T47D (cell line): ENCODE data around the gene VPS35L.

Experiments
- DNase-seq, 2 experiments: peaks; one replicate each; pipeline versions ENCODE4 v3.0.0 to v3.0.0-alpha.2; 2011 to 2012; ENCODE audit warnings: low read depth in 1 of 2, low spot score in 1 of 2
- JUND ChIP-seq: IDR thresholded peaks from 2 replicates; pipeline ENCODE4 v1.6.1; 2012; ENCODE audit warnings: low read depth
- in situ Hi-C: cut with HindIII; loops from 2 replicates; pipeline ENCODE4 v1.10.0; 2016; ENCODE audit warnings: low sequenced_read_pairs, low pct_unique_long_range_greater_than_20kb

The VPS35L gene

GRCh38 chr16:19555186-19555937, at the start of gene VPS35L:
TSS of gene VPS35L (plus strand) at chr16:19555703. CDS start at chr16:19555730, 27 bp downstream.
- in situ Hi-C loops, result no loop called here
- no peak for TF ChIP-seq JUND
- DNase-seq, result peak; percentile 79 to 96

GRCh38 chr16:19506965-19507364, 48.5 kb upstream of the VPS35L start:
- DNase-seq, result no peak
- no peak for TF ChIP-seq JUND
- in situ Hi-C loops, result no loop called here

GRCh38 chr16:19507867-19508266, 47.6 kb upstream of the VPS35L start:
- no peak for TF ChIP-seq JUND
- in situ Hi-C loops, result no loop called here

GRCh38 chr16:19512297-19512696, 43.2 kb upstream of the VPS35L start:
- no peak for TF ChIP-seq JUND
- DNase-seq, result no peak
- in situ Hi-C loops, result no loop called here

More at GRCh38 chr16:19507867-19508266, 47.6 kb upstream of the VPS35L start:
- DNase-seq, result no peak

- no peak for DNase-seq
- in situ Hi-C loops, result no loop called here
- no peak for TF ChIP-seq JUND
Observed at GRCh38 chr16:19513377-19514053, 42.0 kb upstream of the VPS35L start.

GRCh38 chr16:19515757-19516156, 39.7 kb upstream of the VPS35L start:
- no peak for DNase-seq
- no peak for TF ChIP-seq JUND
- in situ Hi-C loops, result no loop called here

GRCh38 chr16:19517424-19518089, 37.9 kb upstream of the VPS35L start:
- DNase-seq, result peak in 1 of 2 experiments; percentile 9
- no peak for TF ChIP-seq JUND
- in situ Hi-C loops, result no loop called here

GRCh38 chr16:19518388-19518787, 37.1 kb upstream of the VPS35L start:
- in situ Hi-C loops, result no loop called here
- TF ChIP-seq JUND, result no peak
- no peak for DNase-seq

GRCh38 chr16:19520861-19521331, 34.6 kb upstream of the VPS35L start:
- no peak for TF ChIP-seq JUND
- in situ Hi-C loops, result no loop called here
- no peak for DNase-seq

- TF ChIP-seq JUND, result no peak
- in situ Hi-C loops, result no loop called here
Observed at GRCh38 chr16:19521471-19522396, 33.8 kb upstream of the VPS35L start, which contains the start of gene GDE1. TSS of gene GDE1 (minus strand) at chr16:19522098. CDS start at chr16:19521964, 134 bp downstream.

GRCh38 chr16:19522397-19522732, 33.1 kb upstream of the VPS35L start:
- no peak for TF ChIP-seq JUND
- in situ Hi-C loops, result no loop called here
- peak in 1 of 2 experiments; percentile 54 for DNase-seq

More at GRCh38 chr16:19521471-19522396, 33.8 kb upstream of the VPS35L start, which contains the start of gene GDE1:
- DNase-seq, result peak; percentile 91 to 92

- in situ Hi-C loops, result no loop called here
- no peak for TF ChIP-seq JUND
- DNase-seq, result no peak
Observed at GRCh38 chr16:19522760-19523159, 32.7 kb upstream of the VPS35L start.
